OCI-LY1 (cell line): ENCODE results near the gene FRAS1.

Source experiments
- H2AFZ ChIP-seq: fragments of 200-600 bp; sonication (generic), shearing (Covaris generic); 2 replicates; pipeline ENCODE4 v1.6.0; 2014; ENCODE audit warnings: antibody characterized with exemption, mild to moderate bottlenecking, low read length
- H3F3A ChIP-seq: fragments of 200-600 bp; sonication (generic), shearing (Covaris generic); 2 replicates; pipeline ENCODE4 v1.6.0; 2014; ENCODE audit warnings: mild to moderate bottlenecking, antibody characterized with exemption, low read length, moderate library complexity; ENCODE audit not compliant: insufficient read depth
- H3K27ac ChIP-seq: fragments of 200-600 bp; sonication (generic); 2 replicates; pipeline ENCODE4 v1.5.1; 2014; ENCODE audit warnings: low read length, mixed run types, mild to moderate bottlenecking, low read depth; ENCODE audit not compliant: poor library complexity, severe bottlenecking
- H3K27me3 ChIP-seq: fragments of 200-600 bp; sonication (generic); 2 replicates; pipeline ENCODE4 v1.6.0; 2014; ENCODE audit warnings: antibody characterized with exemption, mild to moderate bottlenecking, low read length, moderate library complexity; ENCODE audit not compliant: insufficient read depth
- H3K36me3 ChIP-seq: fragments of 200-600 bp; sonication (generic); 2 replicates; pipeline ENCODE4 v1.6.1; 2014; ENCODE audit warnings: mild to moderate bottlenecking, antibody characterized with exemption, low read length, moderate library complexity, mixed read lengths; ENCODE audit not compliant: insufficient read depth
- H3K4me1 ChIP-seq: fragments of 200-600 bp; sonication (generic); 2 replicates; pipeline ENCODE4 v1.5.1; 2014; ENCODE audit warnings: mild to moderate bottlenecking, low read length, moderate library complexity; ENCODE audit not compliant: insufficient read depth, severe bottlenecking
- H3K4me2 ChIP-seq: fragments of 200-600 bp; sonication (generic), shearing (Covaris generic); 2 replicates; pipeline ENCODE4 v1.6.1; 2014; ENCODE audit warnings: low read length
- H3K4me3 ChIP-seq: fragments of 200-600 bp; sonication (generic); 2 replicates; pipeline ENCODE4 v1.5.1; 2014; ENCODE audit warnings: low read length, low read depth, mild to moderate bottlenecking, mixed read lengths; ENCODE audit not compliant: poor library complexity, severe bottlenecking
- H3K79me2 ChIP-seq: fragments of 200-600 bp; shearing (Covaris generic); 2 replicates; pipeline ENCODE4 v1.6.1; 2016; ENCODE audit warnings: mixed run types, low read length, mixed read lengths; ENCODE audit not compliant: insufficient read depth
- H3K9ac ChIP-seq: fragments of 200-600 bp; sonication (generic), shearing (Covaris generic); 2 replicates; pipeline ENCODE4 v1.6.1; 2014; ENCODE audit warnings: mild to moderate bottlenecking, low read length, mixed read lengths
- H3K9me2 ChIP-seq: fragments of 200-600 bp; sonication (generic), shearing (Covaris generic); 2 replicates; pipeline ENCODE4 v1.6.1; 2014; ENCODE audit warnings: low read depth, mild to moderate bottlenecking, low read length, mixed read lengths
- H3K9me3 ChIP-seq: fragments of 200-600 bp; shearing (Covaris generic); 2 replicates; pipeline ENCODE4 v1.6.1; 2014; ENCODE audit warnings: low read length, mixed read lengths
- H4K20me1 ChIP-seq: fragments of 200-600 bp; sonication (generic), shearing (Covaris generic); 2 replicates; pipeline ENCODE4 v1.6.0; 2016; ENCODE audit warnings: mild to moderate bottlenecking, low read length; ENCODE audit not compliant: insufficient read depth
- EZH2 ChIP-seq: fragments of 200-600 bp; sonication (generic), shearing (Covaris generic); IDR thresholded peaks from 2 replicates; pipeline ENCODE4 v1.8.0; 2017; ENCODE audit warnings: borderline replicate concordance, mixed run types, mild to moderate bottlenecking, antibody characterized with exemption, low read length, moderate library complexity, mixed read lengths
- TF ChIP-seq, protein P1 (sequence below): fragments of 200-600 bp; sonication (generic), shearing (Covaris generic); IDR thresholded peaks from 2 replicates; pipeline ENCODE4 v1.5.1; 2017; ENCODE audit warnings: mild to moderate bottlenecking, antibody characterized with exemption, low read length, moderate library complexity, mixed read lengths

The FRAS1 gene

DNA sequence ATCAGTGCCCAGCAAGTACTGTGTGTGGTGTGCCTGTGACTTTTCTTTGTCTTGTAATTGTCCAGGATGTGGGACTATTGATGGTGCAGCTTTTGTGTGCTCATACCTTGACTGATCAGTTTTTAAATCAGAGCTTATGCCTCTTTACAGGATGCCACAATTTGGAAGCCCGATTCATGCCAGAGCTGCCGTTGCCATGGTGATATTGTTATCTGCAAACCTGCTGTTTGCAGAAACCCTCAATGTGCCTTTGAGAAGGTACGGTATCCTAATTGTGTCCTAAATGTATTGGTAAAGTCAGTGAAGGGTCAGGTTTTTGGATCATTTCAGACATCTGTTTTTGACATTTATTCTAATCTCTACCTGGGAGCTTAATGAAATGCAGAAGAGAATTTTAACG is 180.2 kb downstream of the FRAS1 start:
- Histone ChIP-seq H3K27me3 (no peaks in the 10 kb centered on the region), H3K9me2 (no peaks in the 10 kb centered on the region), H3F3A (no peaks in the 10 kb centered on the region), H3K9ac (no peak overlapping the region), H3K79me2 (no peaks in the 10 kb centered on the region), H3K4me1 (no peaks in the 10 kb centered on the region), H4K20me1 (no peaks in the 10 kb centered on the region), H2AFZ (no peak overlapping the region), H3K27ac (no peak overlapping the region), H3K4me2 (no peak overlapping the region), H3K36me3 (no peaks in the 10 kb centered on the region), H3K4me3 (no peak overlapping the region), H3K9me3 (no peaks in the 10 kb centered on the region)
- TF ChIP-seq, protein P1, sequence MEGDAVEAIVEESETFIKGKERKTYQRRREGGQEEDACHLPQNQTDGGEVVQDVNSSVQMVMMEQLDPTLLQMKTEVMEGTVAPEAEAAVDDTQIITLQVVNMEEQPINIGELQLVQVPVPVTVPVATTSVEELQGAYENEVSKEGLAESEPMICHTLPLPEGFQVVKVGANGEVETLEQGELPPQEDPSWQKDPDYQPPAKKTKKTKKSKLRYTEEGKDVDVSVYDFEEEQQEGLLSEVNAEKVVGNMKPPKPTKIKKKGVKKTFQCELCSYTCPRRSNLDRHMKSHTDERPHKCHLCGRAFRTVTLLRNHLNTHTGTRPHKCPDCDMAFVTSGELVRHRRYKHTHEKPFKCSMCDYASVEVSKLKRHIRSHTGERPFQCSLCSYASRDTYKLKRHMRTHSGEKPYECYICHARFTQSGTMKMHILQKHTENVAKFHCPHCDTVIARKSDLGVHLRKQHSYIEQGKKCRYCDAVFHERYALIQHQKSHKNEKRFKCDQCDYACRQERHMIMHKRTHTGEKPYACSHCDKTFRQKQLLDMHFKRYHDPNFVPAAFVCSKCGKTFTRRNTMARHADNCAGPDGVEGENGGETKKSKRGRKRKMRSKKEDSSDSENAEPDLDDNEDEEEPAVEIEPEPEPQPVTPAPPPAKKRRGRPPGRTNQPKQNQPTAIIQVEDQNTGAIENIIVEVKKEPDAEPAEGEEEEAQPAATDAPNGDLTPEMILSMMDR = no peak
- no peak for TF ChIP-seq EZH2

DNA sequence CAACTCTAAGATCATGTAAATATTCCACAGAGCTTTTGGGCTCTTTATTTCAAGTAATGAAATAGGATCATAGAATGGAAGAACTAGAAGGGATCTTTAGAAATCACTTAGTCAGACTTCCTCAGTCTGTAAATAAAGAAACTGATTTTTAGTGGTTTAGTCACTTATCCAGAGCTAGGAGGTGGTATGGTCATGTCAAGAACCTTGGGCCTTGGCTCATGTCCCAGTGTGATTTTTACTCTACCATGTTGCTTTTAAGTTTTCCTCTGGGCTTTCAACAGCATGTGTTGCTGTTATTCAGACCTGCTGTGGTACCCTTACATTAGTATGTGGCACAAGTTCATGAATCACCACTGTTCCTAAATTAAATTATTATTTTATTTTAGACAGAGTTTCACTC is 184.9 kb downstream of the FRAS1 start:
- no peaks in the 10 kb centered on the region for H3F3A ChIP-seq
- no peak overlapping the region for H3K4me3 ChIP-seq
- H2AFZ ChIP-seq = no peak overlapping the region
- no peak overlapping the region for H3K4me2 ChIP-seq
- no peaks in the 10 kb centered on the region for H3K4me1 ChIP-seq
- H3K9ac ChIP-seq = no peak overlapping the region
- no peaks in the 10 kb centered on the region for H3K9me3 ChIP-seq
- no peak overlapping the region for H3K27ac ChIP-seq
- no peaks in the 10 kb centered on the region for H3K36me3 ChIP-seq
- no peaks in the 10 kb centered on the region for H4K20me1 ChIP-seq
- no peaks in the 10 kb centered on the region for H3K9me2 ChIP-seq
- TF ChIP-seq, protein P1 = no peak
- no peak for TF ChIP-seq EZH2
- no peaks in the 10 kb centered on the region for H3K27me3 ChIP-seq
- no peaks in the 10 kb centered on the region for H3K79me2 ChIP-seq

DNA sequence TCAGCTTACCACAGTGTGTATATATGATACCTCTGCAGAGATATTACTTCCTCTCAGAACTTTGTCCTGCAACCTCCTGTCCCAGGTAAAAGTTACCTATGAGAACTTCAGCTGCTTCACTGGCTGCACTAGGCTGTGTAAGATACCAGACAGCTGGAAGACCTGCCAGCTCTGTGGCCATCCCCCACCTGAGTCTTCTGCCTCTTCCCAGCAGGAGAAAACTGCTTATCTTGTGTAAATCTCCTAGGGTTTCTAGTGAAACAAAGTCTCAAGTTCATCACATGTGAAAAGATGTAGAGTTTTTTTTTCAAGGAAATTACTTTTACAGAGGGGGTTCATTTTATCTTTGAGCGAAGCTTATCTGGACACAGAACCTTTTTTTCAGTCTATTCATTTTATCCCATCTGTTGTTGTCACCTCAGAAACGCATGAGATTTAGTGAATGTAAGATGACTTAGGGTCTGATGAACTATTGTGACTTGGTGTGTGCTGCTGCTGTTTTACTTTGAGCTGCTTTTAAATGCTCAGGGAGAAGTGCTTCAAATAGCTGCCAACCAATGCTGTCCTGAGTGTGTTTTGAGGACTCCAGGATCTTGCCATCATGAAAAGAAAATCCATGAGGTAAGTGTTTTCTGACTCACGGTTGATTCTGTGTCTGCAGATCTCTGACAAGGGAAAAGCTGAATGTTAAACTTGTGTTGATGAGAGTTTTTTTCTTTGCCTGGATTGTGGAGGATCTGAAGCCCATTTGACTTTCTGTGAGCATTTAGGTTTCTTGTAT is 187.8 kb downstream of the FRAS1 start:
- no peaks in the 10 kb centered on the region for H3K4me1 ChIP-seq
- no peak overlapping the region for H3K27ac ChIP-seq
- no peak for TF ChIP-seq EZH2
- TF ChIP-seq, protein P1 = no peak
- no peak overlapping the region for H3K4me3 ChIP-seq
- H3K4me2 ChIP-seq = no peak overlapping the region
- H3K9ac ChIP-seq = no peak overlapping the region
- no peaks in the 10 kb centered on the region for H3K36me3 ChIP-seq
- no peaks in the 10 kb centered on the region for H3K9me2 ChIP-seq
- no peaks in the 10 kb centered on the region for H3K79me2 ChIP-seq
- H3K27me3 ChIP-seq = no peaks in the 10 kb centered on the region
- no peaks in the 10 kb centered on the region for H3K9me3 ChIP-seq
- H3F3A ChIP-seq = no peaks in the 10 kb centered on the region
- H4K20me1 ChIP-seq = no peaks in the 10 kb centered on the region
- H2AFZ ChIP-seq = no peak overlapping the region
